Mammary epithelial cell (primary cell): ENCODE measurements around the gene AKAP13.

ENCODE experiments used
- EZH2 ChIP-seq: IDR thresholded peaks from 2 replicates; pipeline ENCODE4 v1.6.1; 2012; ENCODE audit warnings: low read length, inconsistent platforms, borderline replicate concordance
- TF ChIP-seq, protein P1 (sequence below), 2 donors: IDR thresholded peaks in 1 of 2; conservative IDR thresholded peaks in 1 of 2; 2 replicates each; pipeline ENCODE4 v1.5.1; 2011 to 2012; ENCODE audit warnings: inconsistent platforms in 2 of 2, low read length in 2 of 2, mild to moderate bottlenecking in 2 of 2, control low read depth in 1 of 2, low read depth in 1 of 2; ENCODE audit not compliant: insufficient read depth in 1 of 2; ENCODE audit errors: extremely low read depth in 1 of 2

DNA sequence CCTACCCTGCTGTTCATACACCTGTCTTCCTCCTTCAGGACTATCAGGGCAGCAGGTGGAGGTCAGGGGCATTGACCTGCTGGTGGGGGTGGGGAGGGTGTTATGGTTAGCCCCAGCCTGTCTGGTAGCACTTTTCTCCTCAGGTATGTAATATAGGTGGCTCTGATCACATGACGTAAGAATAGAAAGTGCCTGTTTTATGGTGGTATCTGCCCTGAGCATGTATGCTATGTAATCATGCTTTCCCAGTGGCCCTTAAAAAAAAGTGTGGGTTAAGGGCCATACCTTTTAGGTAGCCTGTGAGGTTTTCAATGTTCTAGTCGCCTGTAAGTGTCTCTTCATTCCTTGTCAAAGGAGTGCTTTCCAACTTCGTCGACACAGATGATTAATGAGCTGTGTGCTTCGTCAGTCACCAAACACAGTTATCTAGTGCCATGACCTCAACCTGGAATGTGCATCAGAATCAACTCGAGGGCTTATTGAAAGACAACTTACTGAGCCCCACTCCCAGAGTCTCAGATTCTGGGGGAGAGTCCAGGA is 328.1 kb downstream of the AKAP13 start:
- TF ChIP-seq, protein P1, sequence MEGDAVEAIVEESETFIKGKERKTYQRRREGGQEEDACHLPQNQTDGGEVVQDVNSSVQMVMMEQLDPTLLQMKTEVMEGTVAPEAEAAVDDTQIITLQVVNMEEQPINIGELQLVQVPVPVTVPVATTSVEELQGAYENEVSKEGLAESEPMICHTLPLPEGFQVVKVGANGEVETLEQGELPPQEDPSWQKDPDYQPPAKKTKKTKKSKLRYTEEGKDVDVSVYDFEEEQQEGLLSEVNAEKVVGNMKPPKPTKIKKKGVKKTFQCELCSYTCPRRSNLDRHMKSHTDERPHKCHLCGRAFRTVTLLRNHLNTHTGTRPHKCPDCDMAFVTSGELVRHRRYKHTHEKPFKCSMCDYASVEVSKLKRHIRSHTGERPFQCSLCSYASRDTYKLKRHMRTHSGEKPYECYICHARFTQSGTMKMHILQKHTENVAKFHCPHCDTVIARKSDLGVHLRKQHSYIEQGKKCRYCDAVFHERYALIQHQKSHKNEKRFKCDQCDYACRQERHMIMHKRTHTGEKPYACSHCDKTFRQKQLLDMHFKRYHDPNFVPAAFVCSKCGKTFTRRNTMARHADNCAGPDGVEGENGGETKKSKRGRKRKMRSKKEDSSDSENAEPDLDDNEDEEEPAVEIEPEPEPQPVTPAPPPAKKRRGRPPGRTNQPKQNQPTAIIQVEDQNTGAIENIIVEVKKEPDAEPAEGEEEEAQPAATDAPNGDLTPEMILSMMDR (conservative IDR thresholded peaks at IDR 0.05 in 1 of 2, IDR thresholded peaks at IDR 0.05 in 1 of 2; ENCODE audit: extremely low read depth in 1 of 2, insufficient read depth in 1 of 2, low read depth in 1 of 2, low read length in 2 of 2) = no peak
- TF ChIP-seq EZH2 = no peak
